Measurements from ENCODE around the gene RASSF5. TPM values are rescaled to one million over a fixed set of nuclear protein-coding genes. Genes with fewer than 3 reads are reported as not detected.
A peak's percentile ranks its signal among the peaks of the same experiment; 100 is the strongest.

RASSF5 gene
- total and polyA plus RNA-seq, 2 experiments from 2014 or later, result 1.6 to 2.0 TPM

GRCh38 chr1:206518743-206519142, 11.4 kb downstream of the RASSF5 start:
- H3K4me2 ChIP-seq, result no peak overlapping the region
- 82% methylated on average over 6 of the region's 6 CpGs for WGBS (ENCODE audit: low lambda C conversion rate, missing lambda C conversion rate)
- H3K27me3 ChIP-seq, result no peaks in the 10 kb centered on the region
- H3K4me1 ChIP-seq (ENCODE audit: insufficient read depth), result peaks cover 8% of the 10 kb centered on the region
- TF ChIP-seq EZH2phosphoT487 (IDR thresholded peaks at IDR 0.05; ENCODE audit: low read depth, severe bottlenecking, unreplicated experiment), result no peak
- TF ChIP-seq EZH2 (IDR thresholded peaks at IDR 0.05; ENCODE audit: borderline replicate concordance), result no peak
- TF ChIP-seq CTCF (IDR thresholded peaks at IDR 0.05; ENCODE audit: poor library complexity), result no peak
- H3K4me3 ChIP-seq, result no peak overlapping the region
- no peaks in the 10 kb centered on the region for H3K36me3 ChIP-seq (replicated peaks; ENCODE audit: insufficient read depth, low read depth)
- no peaks in the 10 kb centered on the region for H3K9me2 ChIP-seq (replicated peaks; ENCODE audit: insufficient read depth)
- DNase-seq (ENCODE audit: low spot score), result no peak
- H3K27ac ChIP-seq, result no peak overlapping the region
- H4K20me1 ChIP-seq (ENCODE audit: insufficient read depth, poor library complexity, severe bottlenecking), result no peaks in the 10 kb centered on the region
- H3K79me2 ChIP-seq, result no peaks in the 10 kb centered on the region
- H3K9me3 ChIP-seq (ENCODE audit: low read depth), result no peaks in the 10 kb centered on the region
- no peak overlapping the region for H2AFZ ChIP-seq

- Histone ChIP-seq H3K9me3 (ENCODE audit: low read depth) (no peaks in the 10 kb centered on the region), H3K4me3 (no peak overlapping the region), H3K9me2 (replicated peaks; ENCODE audit: insufficient read depth) (no peaks in the 10 kb centered on the region), H3K4me2 (no peak overlapping the region), H3K79me2 (no peaks in the 10 kb centered on the region), H3K27ac (no peak overlapping the region), H3K4me1 (ENCODE audit: insufficient read depth) (peaks cover 6% of the 10 kb centered on the region), H4K20me1 (ENCODE audit: insufficient read depth, poor library complexity, severe bottlenecking) (no peaks in the 10 kb centered on the region), H3K27me3 (no peaks in the 10 kb centered on the region), H3K36me3 (replicated peaks; ENCODE audit: insufficient read depth, low read depth) (no peaks in the 10 kb centered on the region), H2AFZ (no peak overlapping the region)
- peak; percentile 49 for DNase-seq (ENCODE audit: low spot score)
- 60% methylated on average over 5 of the region's 5 CpGs for WGBS (ENCODE audit: low lambda C conversion rate, missing lambda C conversion rate)
- TF ChIP-seq EZH2phosphoT487 (IDR thresholded peaks at IDR 0.05; ENCODE audit: low read depth, severe bottlenecking, unreplicated experiment), result no peak
- no peak for TF ChIP-seq EZH2 (IDR thresholded peaks at IDR 0.05; ENCODE audit: borderline replicate concordance)
- TF ChIP-seq CTCF (IDR thresholded peaks at IDR 0.05; ENCODE audit: poor library complexity), result no peak
These were observed 13.8 kb downstream of the RASSF5 start for GRCh38 chr1:206521127-206521526.

- peaks cover 6% of the 10 kb centered on the region for H3K4me1 ChIP-seq (ENCODE audit: insufficient read depth)
- 53% methylated on average over 8 of the region's 8 CpGs for WGBS (ENCODE audit: low lambda C conversion rate, missing lambda C conversion rate)
These were observed 14.5 kb downstream of the RASSF5 start for GRCh38 chr1:206521694-206522402.

More at GRCh38 chr1:206521694-206522402, 14.5 kb downstream of the RASSF5 start:
- no peak overlapping the region for H3K4me2 ChIP-seq
- H3K4me3 ChIP-seq, result no peak overlapping the region
- no peak overlapping the region for H2AFZ ChIP-seq
- no peaks in the 10 kb centered on the region for H3K79me2 ChIP-seq
- H4K20me1 ChIP-seq (ENCODE audit: insufficient read depth, poor library complexity, severe bottlenecking), result no peaks in the 10 kb centered on the region
- TF ChIP-seq EZH2phosphoT487 (IDR thresholded peaks at IDR 0.05; ENCODE audit: low read depth, severe bottlenecking, unreplicated experiment) (no peak), EZH2 (IDR thresholded peaks at IDR 0.05; ENCODE audit: borderline replicate concordance) (no peak), CTCF (IDR thresholded peaks at IDR 0.05; ENCODE audit: poor library complexity) (no peak)
- H3K36me3 ChIP-seq (replicated peaks; ENCODE audit: insufficient read depth, low read depth), result no peaks in the 10 kb centered on the region
- no peak for DNase-seq (ENCODE audit: low spot score)
- H3K27ac ChIP-seq, result no peak overlapping the region
- H3K9me2 ChIP-seq (replicated peaks; ENCODE audit: insufficient read depth), result no peaks in the 10 kb centered on the region
- no peaks in the 10 kb centered on the region for H3K9me3 ChIP-seq (ENCODE audit: low read depth)
- H3K27me3 ChIP-seq, result no peaks in the 10 kb centered on the region

Data from hepatocyte (in vitro differentiated cells).